SU-DHL-6 (cell line): ENCODE measurements around the gene KCNQ1OT1.

Experiments used
- CTCF ChIP-seq: fragments of 200-600 bp; sonication (generic); IDR thresholded peaks from one replicate; pipeline ENCODE4 v1.5.1; 2017; ENCODE audit warnings: antibody characterized with exemption, mild to moderate bottlenecking, low read length, moderate library complexity; ENCODE audit not compliant: insufficient read depth, poor library complexity, severe bottlenecking
- EZH2phosphoT487 ChIP-seq: fragments of 200-600 bp; sonication (generic), shearing (Covaris generic); conservative IDR thresholded peaks from 2 replicates; pipeline ENCODE4 v1.6.1; 2018; ENCODE audit warnings: mild to moderate bottlenecking, antibody characterized with exemption, low read length, moderate library complexity, mixed read lengths

GRCh38 chr11:2592559-2593392 lies 107.0 kb downstream of the KCNQ1OT1 start:
- no peak for TF ChIP-seq CTCF
- TF ChIP-seq EZH2phosphoT487 = no peak
